ENCODE results near the gene HIPK1. TPM values are rescaled to one million over a fixed set of nuclear protein-coding genes. Genes with fewer than 3 reads are reported as not detected.

The HIPK1 gene
- total RNA-seq, 2 donors from 2014 or later: 50.1 to 58.1 TPM

- no peak overlapping the region for H3K27ac ChIP-seq
- no peaks in the 10 kb centered on the region for H3K36me3 ChIP-seq
- no peaks in the 10 kb centered on the region for H3K27me3 ChIP-seq
- H3K4me3 ChIP-seq: no peak overlapping the region
- no peaks in the 10 kb centered on the region for H3K9me3 ChIP-seq
- peaks cover 0 to 12% of the 10 kb centered on the region in 2 donors for H3K4me1 ChIP-seq
- TF ChIP-seq CTCF (IDR thresholded peaks at IDR 0.05): no peak
- no peak for DNase-seq (ENCODE audit: low spot score)
Observed at GRCh38 chr1:113917400-113918082, 11.6 kb upstream of the HIPK1 start.

GRCh38 chr1:113918243-113918642 lies 10.9 kb upstream of the HIPK1 start:
- H3K9me3 ChIP-seq: no peaks in the 10 kb centered on the region
- TF ChIP-seq CTCF (IDR thresholded peaks at IDR 0.05): no peak
- H3K27me3 ChIP-seq: no peaks in the 10 kb centered on the region
- H3K36me3 ChIP-seq: no peaks in the 10 kb centered on the region
- H3K4me1 ChIP-seq: peaks cover 0 to 5% of the 10 kb centered on the region in 2 donors
- no peak overlapping the region for H3K4me3 ChIP-seq
- no peak for DNase-seq (ENCODE audit: low spot score)
- H3K27ac ChIP-seq: no peak overlapping the region

- Histone ChIP-seq H3K27ac (no peak overlapping the region), H3K36me3 (no peaks in the 10 kb centered on the region), H3K4me3 (no peak overlapping the region), H3K27me3 (no peaks in the 10 kb centered on the region), H3K9me3 (no peaks in the 10 kb centered on the region), H3K4me1 (no peaks in the 10 kb centered on the region)
- no peak for TF ChIP-seq CTCF (IDR thresholded peaks at IDR 0.05)
- no peak for DNase-seq (ENCODE audit: low spot score)
Observed at GRCh38 chr1:113922957-113923356, 6.2 kb upstream of the HIPK1 start.

GRCh38 chr1:113924473-113924872 lies 4.7 kb upstream of the HIPK1 start:
- TF ChIP-seq CTCF (IDR thresholded peaks at IDR 0.05): no peak
- Histone ChIP-seq H3K36me3 (no peaks in the 10 kb centered on the region), H3K4me3 (no peak overlapping the region), H3K27me3 (no peaks in the 10 kb centered on the region), H3K9me3 (no peaks in the 10 kb centered on the region), H3K27ac (no peak overlapping the region), H3K4me1 (peaks cover 0 to 8% of the 10 kb centered on the region in 2 donors)
- DNase-seq (ENCODE audit: low spot score): no peak

GRCh38 chr1:113928187-113928930 lies 765 bp upstream of the HIPK1 start:
- Histone ChIP-seq H3K27me3 (no peaks in the 10 kb centered on the region), H3K27ac (peak overlapping the region; percentile 92 to 97), H3K9me3 (no peaks in the 10 kb centered on the region), H3K4me1 (peaks cover 0 to 39% of the 10 kb centered on the region in 2 donors), H3K4me3 (peak overlapping the region; percentile 79 to 85), H3K36me3 (no peaks in the 10 kb centered on the region)
- DNase-seq (ENCODE audit: low spot score): no peak
- TF ChIP-seq CTCF (IDR thresholded peaks at IDR 0.05): no peak

Measured in right atrium auricular region (tissue), 2 donors.